SK-N-SH (cell line): ENCODE results near the gene BCL2L13. TPM values are rescaled to one million over a fixed set of nuclear protein-coding genes. Genes with fewer than 3 reads are reported as not detected.

Source experiments
- CTCF ChIA-PET: fragments of 300-600, 350-600 bp; formaldehyde crosslinking; extraction: SDS; loops from one replicate; lab custom pipeline; 2021; lab: Yijun Ruan, JAX
- POLR2A ChIA-PET: fragments of 350-600 bp; sonication (Branson Sonifier 250); formaldehyde crosslinking; extraction: SDS; loops from one replicate; lab custom pipeline; 2020; ENCODE audit warnings: antibody characterized with exemption, inconsistent platforms; lab: Yijun Ruan, JAX
- DNase-seq: peaks from one replicate; pipeline ENCODE4 v3.0.0; 2012
- H2AFZ ChIP-seq: fragments of 200-600 bp; sonication (generic); 2 replicates; pipeline ENCODE4 v1.8.1; 2016; ENCODE audit warnings: antibody characterized with exemption, mild to moderate bottlenecking, low read depth
- H3F3A ChIP-seq: fragments of 200-600 bp; sonication (generic); replicated peaks from 2 replicates; pipeline ENCODE3; 2016; ENCODE audit warnings: antibody characterized with exemption, mild to moderate bottlenecking; ENCODE audit not compliant: insufficient read depth
- H3K27ac ChIP-seq, 2 experiments: fragments of 200-500 bp in 1 of 2; fragments of 200-600 bp in 1 of 2; sonication (Bioruptor generic) in 1 of 2; sonication (generic), shearing (Covaris generic) in 1 of 2; 2 replicates each; pipeline versions ENCODE4 v1.5.1 to v1.6.1; 2014 to 2016; ENCODE audit warnings: low read depth in 2 of 2, inconsistent platforms in 1 of 2, low read length in 1 of 2, mild to moderate bottlenecking in 1 of 2, mixed read lengths in 1 of 2
- H3K27me3 ChIP-seq: fragments of 200-600 bp; sonication (generic), shearing (Covaris generic); 2 replicates; pipeline ENCODE4 v1.6.1; 2016; ENCODE audit warnings: mixed run types; ENCODE audit not compliant: insufficient read depth
- H3K36me3 ChIP-seq, 2 experiments: fragments of 200-500 bp in 1 of 2; fragments of 200-600 bp in 1 of 2; sonication (Bioruptor generic) in 1 of 2; sonication (generic) in 1 of 2; replicated peaks in 1 of 2; 2 replicates each; pipeline versions ENCODE3 to v1.5.1; 2014 to 2016; ENCODE audit warnings: low read length in 1 of 2, mild to moderate bottlenecking in 1 of 2; ENCODE audit not compliant: insufficient read depth in 2 of 2, control insufficient read depth in 1 of 2
- H3K4me1 ChIP-seq, 2 experiments: fragments of 200-500 bp in 1 of 2; fragments of 200-600 bp in 1 of 2; sonication (Bioruptor generic) in 1 of 2; sonication (generic), shearing (Covaris generic) in 1 of 2; 2 replicates each; pipeline versions ENCODE4 v1.5.1 to v1.6.1; 2014 to 2016; ENCODE audit warnings: low read depth in 1 of 2, low read length in 1 of 2, mixed run types in 1 of 2; ENCODE audit not compliant: insufficient read depth in 2 of 2, control insufficient read depth in 1 of 2
- H3K4me2 ChIP-seq: fragments of 200-600 bp; sonication (generic), shearing (Covaris generic); 2 replicates; pipeline ENCODE4 v1.6.1; 2017; ENCODE audit warnings: mixed run types
- H3K4me3 ChIP-seq, 2 experiments: fragments of 200-500 bp in 1 of 2; fragments of 200-600 bp in 1 of 2; sonication (Bioruptor generic) in 1 of 2; sonication (generic), shearing (Covaris generic) in 1 of 2; 2 replicates each; pipeline versions ENCODE4 v1.5.1 to v1.8.1; 2014 to 2016; ENCODE audit warnings: low read depth in 2 of 2, inconsistent platforms in 1 of 2, low read length in 1 of 2, mild to moderate bottlenecking in 1 of 2, mixed read lengths in 1 of 2, moderate library complexity in 1 of 2
- H3K79me2 ChIP-seq: fragments of 200-600 bp; sonication (generic); 2 replicates; pipeline ENCODE4 v1.8.1; 2017; ENCODE audit warnings: mild to moderate bottlenecking; ENCODE audit not compliant: insufficient read depth
- H3K9ac ChIP-seq: fragments of 200-600 bp; sonication (generic); 2 replicates; pipeline ENCODE4 v1.6.1; 2017; ENCODE audit warnings: mixed run types
- H3K9me2 ChIP-seq: fragments of 200-600 bp; sonication (generic); 2 replicates; pipeline ENCODE4 v1.6.1; 2017; ENCODE audit warnings: mixed run types
- H3K9me3 ChIP-seq: fragments of 200-600 bp; sonication (generic); 2 replicates; pipeline ENCODE4 v1.6.1; 2017; ENCODE audit warnings: mixed run types, mild to moderate bottlenecking, moderate library complexity
- H4K20me1 ChIP-seq: fragments of 200-600 bp; sonication (generic); 2 replicates; pipeline ENCODE4 v1.6.1; 2017; ENCODE audit warnings: mild to moderate bottlenecking, mixed run types; ENCODE audit not compliant: insufficient read depth
- CHD2 ChIP-seq: fragments of 150-350 bp; IDR thresholded peaks from 2 replicates; pipeline ENCODE4 v1.6.1; 2018; ENCODE audit warnings: low read length; ENCODE audit not compliant: partially characterized antibody
- ELF1 ChIP-seq: IDR thresholded peaks from 2 replicates; pipeline ENCODE4 v1.4.0; 2012
- EZH2phosphoT487 ChIP-seq: fragments of 200-600 bp; sonication (generic); IDR thresholded peaks from 2 replicates; pipeline ENCODE4 v1.6.1; 2017; ENCODE audit warnings: low read depth, mixed run types, mild to moderate bottlenecking, antibody characterized with exemption, moderate library complexity, borderline replicate concordance
- FOXM1 ChIP-seq: IDR thresholded peaks from 2 replicates; pipeline ENCODE4 v1.4.0; 2012; ENCODE audit warnings: low read depth, mild to moderate bottlenecking
- MXI1 ChIP-seq: IDR thresholded peaks from 2 replicates; pipeline ENCODE4 v1.6.1; 2012; ENCODE audit warnings: mild to moderate bottlenecking, low read depth, low read length, improper control_type of control experiment
- NFIC ChIP-seq: IDR thresholded peaks from 2 replicates; pipeline ENCODE4 v1.4.0; 2012; ENCODE audit warnings: borderline replicate concordance
- PBX3 ChIP-seq: IDR thresholded peaks from 2 replicates; pipeline ENCODE4; 2012
- POLR2AphosphoS5 ChIP-seq: IDR thresholded peaks from 2 replicates; pipeline ENCODE4 v1.6.1; 2012; ENCODE audit warnings: low read depth, low read length
- RCOR1 ChIP-seq: fragments of 150-350 bp; IDR thresholded peaks from 2 replicates; pipeline ENCODE4 v1.6.1; 2017; ENCODE audit warnings: antibody characterized with exemption, low read length
- SMC3 ChIP-seq: IDR thresholded peaks from 2 replicates; pipeline ENCODE4 v1.6.1; 2012; ENCODE audit warnings: low read depth, low read length, improper control_type of control experiment
- TAF1 ChIP-seq: IDR thresholded peaks from 2 replicates; pipeline ENCODE4 v1.6.1; 2012; ENCODE audit warnings: low read depth, mild to moderate bottlenecking, low read length, moderate library complexity, borderline replicate concordance
- TCF12 ChIP-seq: IDR thresholded peaks from 2 replicates; pipeline ENCODE4 v1.4.0; 2012
- TEAD4 ChIP-seq: IDR thresholded peaks from 2 replicates; pipeline ENCODE4 v1.4.0; 2012; ENCODE audit warnings: mild to moderate bottlenecking, borderline replicate concordance; ENCODE audit not compliant: insufficient read depth
- USF1 ChIP-seq: IDR thresholded peaks from 2 replicates; pipeline ENCODE4 v1.4.0; 2012; ENCODE audit warnings: low read depth, borderline replicate concordance
- YY1 ChIP-seq: IDR thresholded peaks from 2 replicates; pipeline ENCODE4 v1.4.0; 2012; ENCODE audit warnings: low read depth, mild to moderate bottlenecking
- WGBS: methylation state at CpG from one replicate; pipeline ENCODE4 v1.1.6; 2017; ENCODE audit warnings: low lambda C conversion rate; 5-methylcytosine and 5-hydroxymethylcytosine counted together
- polyA plus RNA-seq, 3 experiments: library from polyadenylated mRNA; depleted of rRNA; stranded (reverse); fragments of >200 nt; gene quantifications; 2 replicates each; pipeline ENCODE4 v1.2.3, GENCODE V29; 2012
- TF ChIP-seq, protein P1 (sequence below): fragments of 150-350 bp; IDR thresholded peaks from 2 replicates; pipeline ENCODE4 v1.6.1; 2016; ENCODE audit warnings: mild to moderate bottlenecking, low read depth, low read length

The BCL2L13 gene
- polyA plus RNA-seq, 1 of the 3 experiments (the other 2 are of a cell fraction): 37.1 TPM

- Histone ChIP-seq H3K9ac (no peak overlapping the region), H3K4me3 (no peak overlapping the region), H3F3A (no peaks in the 10 kb centered on the region), H3K27ac (peak overlapping the region in 1 of 2 experiments; percentile 65; a peak in 2 of 4 replicates), H4K20me1 (0 out of 2 replicates have a peak, but pooled peaks cover 3% of the 10 kb centered on the region), H3K79me2 (peaks cover 46% of the 10 kb centered on the region; the same call in 1 of the 2 replicates), H3K36me3 (peaks cover 18 to 38% of the 10 kb centered on the region in 2 experiments)
- CTCF ChIA-PET: interaction anchor here (5.5 kb wide), 1 partner anchor 16 kb away, joined by 31 read pairs; no protein-coding TSS in a partner anchor
- 92% methylated on average over 13 of the region's 13 CpGs for WGBS
- no peak for TF ChIP-seq EZH2phosphoT487
- TF ChIP-seq TCF12: no peak
- TF ChIP-seq YY1: no peak
- no peak for TF ChIP-seq RCOR1
- TF ChIP-seq TEAD4: no peak
- TF ChIP-seq, all 33 proteins: peak for 0
- Histone ChIP-seq H3K4me2 (no peak overlapping the region), H3K4me1 (peaks cover 9 to 20% of the 10 kb centered on the region in 2 experiments; a peak in 3 of 4 replicates), H3K9me3 (no peaks in the 10 kb centered on the region), H3K27me3 (no peaks in the 10 kb centered on the region), H2AFZ (no peak overlapping the region), H3K9me2 (no peaks in the 10 kb centered on the region)
- DNase-seq: no peak
- POLR2A ChIA-PET: no interaction called here
These were observed 87.7 kb downstream of the BCL2L13 start for GRCh38 chr22:17726006-17726927.

GRCh38 chr22:17726928-17727897 is 88.7 kb downstream of the BCL2L13 start:
- Histone ChIP-seq H3K27me3 (no peaks in the 10 kb centered on the region), H3K9me2 (no peaks in the 10 kb centered on the region), H3K9ac (no peak overlapping the region), H3K27ac (peak overlapping the region in 1 of 2 experiments; percentile 65; a peak in 2 of 4 replicates), H3K4me1 (peaks cover 11 to 20% of the 10 kb centered on the region in 2 experiments; a peak in 3 of 4 replicates), H3K36me3 (peaks cover 21 to 46% of the 10 kb centered on the region in 2 experiments), H3K79me2 (peaks cover 46% of the 10 kb centered on the region; the same call in 1 of the 2 replicates), H3K9me3 (no peaks in the 10 kb centered on the region), H4K20me1 (0 out of 2 replicates have a peak, but pooled peaks cover 3% of the 10 kb centered on the region), H3F3A (peaks cover 3% of the 10 kb centered on the region), H3K4me3 (no peak overlapping the region), H3K4me2 (no peak overlapping the region), H2AFZ (no peak overlapping the region)
- ChIA-PET POLR2A (no interaction called here), CTCF (interaction anchor here (5.5 kb wide), 1 partner anchor 16 kb away, joined by 31 read pairs; no protein-coding TSS in a partner anchor)
- 96% methylated on average over 16 of the region's 18 CpGs for WGBS
- no peak for TF ChIP-seq FOXM1
- TF ChIP-seq NFIC: no peak
- no peak for TF ChIP-seq EZH2phosphoT487
- no peak for TF ChIP-seq SMC3
- TF ChIP-seq CHD2: no peak
- no peak for TF ChIP-seq TAF1
- TF ChIP-seq POLR2AphosphoS5: no peak
- TF ChIP-seq ELF1: no peak
- TF ChIP-seq, protein P1, sequence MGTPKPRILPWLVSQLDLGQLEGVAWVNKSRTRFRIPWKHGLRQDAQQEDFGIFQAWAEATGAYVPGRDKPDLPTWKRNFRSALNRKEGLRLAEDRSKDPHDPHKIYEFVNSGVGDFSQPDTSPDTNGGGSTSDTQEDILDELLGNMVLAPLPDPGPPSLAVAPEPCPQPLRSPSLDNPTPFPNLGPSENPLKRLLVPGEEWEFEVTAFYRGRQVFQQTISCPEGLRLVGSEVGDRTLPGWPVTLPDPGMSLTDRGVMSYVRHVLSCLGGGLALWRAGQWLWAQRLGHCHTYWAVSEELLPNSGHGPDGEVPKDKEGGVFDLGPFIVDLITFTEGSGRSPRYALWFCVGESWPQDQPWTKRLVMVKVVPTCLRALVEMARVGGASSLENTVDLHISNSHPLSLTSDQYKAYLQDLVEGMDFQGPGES: no peak
- TF ChIP-seq PBX3: no peak
- TF ChIP-seq USF1: no peak
- no peak for TF ChIP-seq MXI1
- no peak for DNase-seq
